ENCODE results near the gene MPEG1. TPM values are rescaled to one million over a fixed set of nuclear protein-coding genes. Genes with fewer than 3 reads are reported as not detected.

Gene MPEG1
- total and polyA plus RNA-seq, 7 experiments from 2014 or later: 0.26 to 187 (median 5.0) TPM; not detected in 1

GRCh38 chr11:59176330-59176729, 36.4 kb downstream of the MPEG1 start:
- ChIA-PET POLR2A (no interaction called here), CTCF (interaction anchor here (1.5 to 4.2 kb wide), 2 partner anchors 10 to 18 kb away, joined by 5 to 16 read pairs; no protein-coding TSS in a partner anchor)
- intact Hi-C loops (cut with micrococcal nuclease): loop anchor here in 1 of 2 donors (10.0 kb wide), 2 partner anchors 378 to 588 kb away; no protein-coding TSS in a partner anchor
- H3K4me3 ChIP-seq (ENCODE audit: low read length): no peak overlapping the region
- H3K27me3 ChIP-seq (ENCODE audit: control insufficient read depth in 2 of 2, insufficient read depth in 2 of 2, low read length in 2 of 2): no peaks in the 10 kb centered on the region
- no peak for ATAC-seq
- peaks cover 0 to 54% (median 7%) of the 10 kb centered on the region in 5 donors for H3K27me3 Mint-ChIP-seq
- no peaks in the 10 kb centered on the region for H3K9me3 ChIP-seq (ENCODE audit: control insufficient read depth in 2 of 3, low read length in 3 of 3)
- H3K27ac ChIP-seq (ENCODE audit: low read depth, low read length): no peak overlapping the region
- no peaks in the 10 kb centered on the region for H3K36me3 ChIP-seq (ENCODE audit: control insufficient read depth in 2 of 3, insufficient read depth in 3 of 3, low read length in 3 of 3)
- peaks cover 0 to 5% (median 0%) of the 10 kb centered on the region in 11 donors for H3K9me3 Mint-ChIP-seq
- H3K4me1 ChIP-seq (ENCODE audit: control insufficient read depth in 2 of 2, insufficient read depth in 2 of 2, low read length in 2 of 2): peaks cover 0 to 7% of the 10 kb centered on the region in 2 donors
- peaks cover 0 to 16% (median 10%) of the 10 kb centered on the region in 7 donors for H3K4me1 Mint-ChIP-seq
- H3K4me3 Mint-ChIP-seq: no peak overlapping the region
- H3K27ac Mint-ChIP-seq: no peak overlapping the region
- H3K36me3 Mint-ChIP-seq: peaks cover 0 to 4% (median 0%) of the 10 kb centered on the region in 5 donors
- DNase-seq: no peak

DNA sequence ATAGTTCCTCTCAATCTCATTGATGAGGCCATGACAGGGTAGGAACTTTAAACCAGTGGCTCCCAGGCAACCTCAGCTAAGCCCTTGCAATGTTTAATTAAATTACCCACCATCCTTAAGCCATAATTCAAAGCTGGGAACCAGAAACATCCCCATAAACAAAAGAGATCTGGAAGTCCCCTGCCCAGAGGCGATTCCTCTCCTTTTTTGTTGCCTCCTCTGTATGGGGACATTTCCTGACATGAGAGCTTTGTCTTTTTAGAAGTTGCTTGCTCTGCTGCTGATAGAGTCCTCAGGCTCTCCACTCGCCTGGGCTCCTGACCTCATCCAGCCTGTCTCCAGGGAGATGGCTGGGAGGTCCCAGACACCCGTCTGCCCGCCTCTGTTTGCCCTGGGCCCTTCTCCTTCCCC, 37.6 kb downstream of the MPEG1 start:
- H3K27me3 Mint-ChIP-seq: peaks cover 0 to 54% (median 7%) of the 10 kb centered on the region in 5 donors
- H3K36me3 ChIP-seq (ENCODE audit: control insufficient read depth in 2 of 3, insufficient read depth in 3 of 3, low read length in 3 of 3): no peaks in the 10 kb centered on the region
- peaks cover 0 to 5% (median 0%) of the 10 kb centered on the region in 11 donors for H3K9me3 Mint-ChIP-seq
- H3K27me3 ChIP-seq (ENCODE audit: control insufficient read depth in 2 of 2, insufficient read depth in 2 of 2, low read length in 2 of 2): no peaks in the 10 kb centered on the region
- ATAC-seq (no peak), DNase-seq (no peak)
- no peak overlapping the region for H3K27ac ChIP-seq (ENCODE audit: low read depth, low read length)
- POLR2A ChIA-PET: no interaction called here
- H3K9me3 ChIP-seq (ENCODE audit: control insufficient read depth in 2 of 3, low read length in 3 of 3): no peaks in the 10 kb centered on the region
- H3K4me3 Mint-ChIP-seq: peak overlapping the region in 4 of 10 donors; percentile 4 to 21 (median 12)
- peaks cover 0 to 16% (median 10%) of the 10 kb centered on the region in 7 donors for H3K4me1 Mint-ChIP-seq
- peaks cover 0 to 4% (median 0%) of the 10 kb centered on the region in 5 donors for H3K36me3 Mint-ChIP-seq
- intact Hi-C loops (cut with micrococcal nuclease): loop anchor here in 1 of 2 donors (10.0 kb wide), 2 partner anchors 380 to 590 kb away; no protein-coding TSS in a partner anchor
- CTCF ChIA-PET: interaction anchor here (0.6 to 4.2 kb wide), 2 partner anchors 11 to 649 kb away, joined by 3 to 16 read pairs; no protein-coding TSS in a partner anchor
- H3K4me1 ChIP-seq (ENCODE audit: control insufficient read depth in 2 of 2, insufficient read depth in 2 of 2, low read length in 2 of 2): peaks cover 4 to 7% of the 10 kb centered on the region in 2 donors
- H3K4me3 ChIP-seq (ENCODE audit: low read length): no peak overlapping the region
- no peak overlapping the region for H3K27ac Mint-ChIP-seq

DNA sequence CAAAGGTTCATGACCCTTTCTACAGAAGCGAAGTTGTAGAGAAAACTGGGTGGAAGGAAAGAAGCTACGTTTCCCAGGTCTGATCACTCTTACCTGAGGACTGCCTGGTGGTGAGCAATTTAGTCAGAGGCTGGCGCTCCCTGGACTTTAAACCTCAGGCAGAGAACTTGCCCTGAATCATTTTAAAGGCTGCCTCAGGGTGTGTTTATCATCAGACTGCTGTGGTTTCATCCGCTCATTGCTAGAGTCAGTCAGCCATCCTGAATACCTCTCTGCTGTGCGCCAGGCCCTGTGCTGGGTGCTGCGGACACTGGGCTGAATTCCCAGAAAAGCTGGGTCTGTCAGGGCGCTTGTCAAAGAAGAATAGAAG, 38.1 kb downstream of the MPEG1 start:
- ATAC-seq: no peak
- intact Hi-C loops (cut with micrococcal nuclease): loop anchor here (5.0 to 10.0 kb wide), 4 partner anchors 380 to 590 kb away; partner anchors contain the start of gene STX3 (in 1 of the 2)
- Mint-ChIP-seq H3K9me3 (peaks cover 0 to 5% (median 0%) of the 10 kb centered on the region in 11 donors), H3K27me3 (peaks cover 0 to 54% (median 7%) of the 10 kb centered on the region in 5 donors), H3K27ac (no peak overlapping the region), H3K4me1 (peaks cover 0 to 16% (median 10%) of the 10 kb centered on the region in 7 donors), H3K4me3 (peak overlapping the region in 2 of 10 donors; percentile 11 to 21), H3K36me3 (peaks cover 0 to 4% (median 0%) of the 10 kb centered on the region in 5 donors)
- H3K4me3 ChIP-seq (ENCODE audit: low read length): no peak overlapping the region
- no peaks in the 10 kb centered on the region for H3K27me3 ChIP-seq (ENCODE audit: control insufficient read depth in 2 of 2, insufficient read depth in 2 of 2, low read length in 2 of 2)
- ChIA-PET CTCF (interaction anchor here (4.2 kb wide), 1 partner anchor 12 kb away, joined by 16 read pairs; no protein-coding TSS in a partner anchor), POLR2A (no interaction called here)
- no peak for DNase-seq
- peaks cover 4 to 7% of the 10 kb centered on the region in 2 donors for H3K4me1 ChIP-seq (ENCODE audit: control insufficient read depth in 2 of 2, insufficient read depth in 2 of 2, low read length in 2 of 2)
- H3K36me3 ChIP-seq (ENCODE audit: control insufficient read depth in 2 of 3, insufficient read depth in 3 of 3, low read length in 3 of 3): no peaks in the 10 kb centered on the region
- no peak overlapping the region for H3K27ac ChIP-seq (ENCODE audit: low read depth, low read length)
- H3K9me3 ChIP-seq (ENCODE audit: control insufficient read depth in 2 of 3, low read length in 3 of 3): no peaks in the 10 kb centered on the region

DNA sequence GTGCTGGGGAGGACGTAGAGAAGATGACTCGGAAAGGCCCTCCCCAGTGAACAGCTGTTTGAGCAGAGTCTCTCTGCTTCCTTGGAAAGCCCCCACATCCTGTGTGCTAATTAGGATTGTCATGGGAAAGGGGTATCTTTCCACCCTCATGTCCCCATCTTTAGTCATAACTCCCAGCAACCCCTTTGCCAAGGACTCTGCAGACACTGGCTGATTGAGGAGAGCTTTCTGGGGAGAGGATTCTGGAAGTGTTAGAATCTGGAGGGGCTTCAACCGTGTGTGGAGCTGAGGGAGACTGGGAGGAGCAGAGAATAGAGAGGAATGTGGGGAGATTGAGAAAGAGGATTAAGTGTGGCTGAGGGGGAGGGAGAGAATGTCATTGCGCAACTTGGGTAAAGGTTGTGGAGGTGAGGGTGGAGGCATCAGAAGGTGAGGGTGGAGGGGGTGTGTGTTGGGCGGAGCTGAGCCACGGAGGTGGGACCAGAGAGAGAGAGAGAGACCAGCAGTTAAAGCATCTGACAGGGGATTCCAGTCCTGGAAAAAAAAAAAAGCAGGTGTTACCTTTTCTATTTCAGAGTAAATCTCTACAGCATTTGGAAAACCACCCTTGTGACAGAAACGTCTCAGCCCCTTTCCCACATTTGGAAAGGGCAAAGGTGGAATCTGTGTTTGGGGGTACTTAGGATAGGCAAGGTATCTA, 38.6 kb downstream of the MPEG1 start:
- ATAC-seq (no peak), DNase-seq (no peak)
- POLR2A ChIA-PET: no interaction called here
- H3K27me3 Mint-ChIP-seq: peaks cover 0 to 54% (median 7%) of the 10 kb centered on the region in 5 donors
- CTCF ChIA-PET: interaction anchor here (0.6 to 4.2 kb wide), 3 partner anchors 10 to 35 kb away, joined by 4 to 16 read pairs (median 4); no protein-coding TSS in a partner anchor
- Histone ChIP-seq H3K9me3 (ENCODE audit: control insufficient read depth in 2 of 3, low read length in 3 of 3) (no peaks in the 10 kb centered on the region), H3K4me3 (ENCODE audit: low read length) (no peak overlapping the region), H3K27ac (ENCODE audit: low read depth, low read length) (no peak overlapping the region), H3K36me3 (ENCODE audit: control insufficient read depth in 2 of 3, insufficient read depth in 3 of 3, low read length in 3 of 3) (no peaks in the 10 kb centered on the region), H3K4me1 (ENCODE audit: control insufficient read depth in 2 of 2, insufficient read depth in 2 of 2, low read length in 2 of 2) (peaks cover 4 to 7% of the 10 kb centered on the region in 2 donors), H3K27me3 (ENCODE audit: control insufficient read depth in 2 of 2, insufficient read depth in 2 of 2, low read length in 2 of 2) (no peaks in the 10 kb centered on the region)
- H3K36me3 Mint-ChIP-seq: peaks cover 0 to 4% (median 0%) of the 10 kb centered on the region in 5 donors
- peak overlapping the region in 1 of 9 donors; percentile 6 for H3K27ac Mint-ChIP-seq
- peak overlapping the region in 1 of 10 donors; percentile 7 for H3K4me3 Mint-ChIP-seq
- intact Hi-C loops (cut with micrococcal nuclease): loop anchor here (5.0 to 10.0 kb wide), 4 partner anchors 381 to 591 kb away; partner anchors contain the start of gene STX3 (in 1 of the 2)
- peaks cover 0 to 16% (median 10%) of the 10 kb centered on the region in 7 donors for H3K4me1 Mint-ChIP-seq
- H3K9me3 Mint-ChIP-seq: no peaks in the 10 kb centered on the region

DNA sequence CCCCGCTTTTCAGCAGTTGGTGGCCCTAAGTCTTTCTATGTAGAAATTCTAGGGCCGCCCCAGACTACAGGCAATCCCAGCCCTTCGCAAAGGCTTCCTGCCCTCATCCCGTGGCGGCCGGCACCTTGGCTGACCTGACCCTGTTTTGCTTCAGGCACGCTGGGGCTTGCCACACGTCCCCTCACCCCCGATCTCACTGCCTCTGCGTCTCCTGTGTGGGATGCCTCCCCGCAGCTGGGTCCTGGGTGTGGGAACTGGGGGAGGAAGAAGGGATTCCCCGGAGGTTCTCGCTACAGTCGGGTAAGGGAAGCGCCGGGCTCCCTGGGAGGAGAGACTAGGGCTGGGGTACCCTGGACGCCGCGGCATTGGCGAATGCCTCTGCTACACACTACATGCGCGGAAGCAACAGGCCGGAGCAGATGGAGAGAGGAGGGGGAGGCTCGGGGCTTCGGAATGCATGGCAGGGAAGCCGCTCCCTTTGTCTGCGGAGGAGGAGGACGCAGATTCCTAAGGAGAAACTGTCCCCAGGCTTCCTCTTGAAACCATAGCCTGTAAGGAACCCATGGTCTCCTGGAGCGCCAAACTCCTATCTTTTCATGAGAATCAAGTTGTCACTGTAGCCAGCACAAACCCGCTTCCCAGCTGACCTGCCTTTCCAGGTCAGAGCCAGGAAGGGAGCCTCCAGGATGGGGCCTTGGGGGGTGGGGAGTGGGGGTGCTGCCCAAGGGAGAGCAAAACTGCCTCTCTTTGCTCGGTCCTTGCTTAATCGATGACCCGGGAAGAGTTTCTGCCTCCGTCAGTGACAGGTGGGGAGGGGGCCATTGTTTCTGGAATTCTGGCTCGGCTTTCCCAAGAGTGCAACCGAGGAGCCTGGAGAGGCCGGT, 39.4 kb downstream of the MPEG1 start:
- intact Hi-C loops (cut with micrococcal nuclease): loop anchor here (5.0 to 10.0 kb wide), 4 partner anchors 381 to 591 kb away; partner anchors contain the start of gene STX3 (in 1 of the 2)
- H3K4me1 Mint-ChIP-seq: peaks cover 0 to 16% (median 10%) of the 10 kb centered on the region in 7 donors
- no peaks in the 10 kb centered on the region for H3K9me3 ChIP-seq (ENCODE audit: control insufficient read depth in 2 of 3, low read length in 3 of 3)

More for the DNA sequence above, 39.4 kb downstream of the MPEG1 start:
- no peaks in the 10 kb centered on the region for H3K27me3 ChIP-seq (ENCODE audit: control insufficient read depth in 2 of 2, insufficient read depth in 2 of 2, low read length in 2 of 2)
- no peak for ATAC-seq
- Mint-ChIP-seq H3K36me3 (no peaks in the 10 kb centered on the region), H3K27ac (peak overlapping the region in 4 of 9 donors; percentile 42 to 75 (median 66)), H3K4me3 (peak overlapping the region; percentile 81 to 92 (median 89)), H3K9me3 (no peaks in the 10 kb centered on the region), H3K27me3 (peaks cover 0 to 48% (median 7%) of the 10 kb centered on the region in 5 donors)
- no peaks in the 10 kb centered on the region for H3K36me3 ChIP-seq (ENCODE audit: control insufficient read depth in 2 of 3, insufficient read depth in 3 of 3, low read length in 3 of 3)
- CTCF ChIA-PET: interaction anchor here (0.6 to 4.2 kb wide), 5 partner anchors 9 to 94 kb away, joined by 3 to 59 read pairs (median 4); no protein-coding TSS in a partner anchor
- POLR2A ChIA-PET: interaction anchor here (0.6 to 0.8 kb wide), 2 partner anchors 76 to 100 kb away, joined by 3 to 4 read pairs; no protein-coding TSS in a partner anchor
- H3K4me1 ChIP-seq (ENCODE audit: control insufficient read depth in 2 of 2, insufficient read depth in 2 of 2, low read length in 2 of 2): peaks cover 4 to 7% of the 10 kb centered on the region in 2 donors
- peak in 3 of 9 donors; percentile 8 to 30 (median 24) for DNase-seq
- H3K27ac ChIP-seq (ENCODE audit: low read depth, low read length): no peak overlapping the region
- H3K4me3 ChIP-seq (ENCODE audit: low read length): peak overlapping the region; percentile 63

All from naive thymus-derived CD4-positive, alpha-beta T cell (primary cell).